GM13976 (cell line): Measurements from ENCODE around the gene CCNE1.
A peak's percentile ranks its signal among the peaks of the same experiment; 100 is the strongest.
"Not testable (repeated sequence)": the region's sequence is repeated elsewhere in the genome, so short reads cannot be mapped to it uniquely, and the experiment has no call there.

Experiments used
- DNase-seq: peaks from one replicate; pipeline ENCODE4 v3.0.0; 2012; ENCODE audit warnings: low spot score
- in situ Hi-C: fragments of 300-500 bp; cut with MboI; formaldehyde crosslinking; loops from one replicate; pipeline ENCODE4 v1.12.0; 2022; ENCODE audit warnings: low sequenced_read_pairs, mixed read lengths, inconsistent platforms; ENCODE audit not compliant: unreplicated experiment
- TF ChIP-seq, protein P1 (sequence below): IDR thresholded peaks from 2 replicates; pipeline ENCODE4 v1.5.1; 2012; ENCODE audit warnings: borderline replicate concordance, mild to moderate bottlenecking; ENCODE audit not compliant: insufficient read depth; ENCODE audit errors: extremely low read depth, missing control alignments, control extremely low read depth

CCNE1 gene

DNA sequence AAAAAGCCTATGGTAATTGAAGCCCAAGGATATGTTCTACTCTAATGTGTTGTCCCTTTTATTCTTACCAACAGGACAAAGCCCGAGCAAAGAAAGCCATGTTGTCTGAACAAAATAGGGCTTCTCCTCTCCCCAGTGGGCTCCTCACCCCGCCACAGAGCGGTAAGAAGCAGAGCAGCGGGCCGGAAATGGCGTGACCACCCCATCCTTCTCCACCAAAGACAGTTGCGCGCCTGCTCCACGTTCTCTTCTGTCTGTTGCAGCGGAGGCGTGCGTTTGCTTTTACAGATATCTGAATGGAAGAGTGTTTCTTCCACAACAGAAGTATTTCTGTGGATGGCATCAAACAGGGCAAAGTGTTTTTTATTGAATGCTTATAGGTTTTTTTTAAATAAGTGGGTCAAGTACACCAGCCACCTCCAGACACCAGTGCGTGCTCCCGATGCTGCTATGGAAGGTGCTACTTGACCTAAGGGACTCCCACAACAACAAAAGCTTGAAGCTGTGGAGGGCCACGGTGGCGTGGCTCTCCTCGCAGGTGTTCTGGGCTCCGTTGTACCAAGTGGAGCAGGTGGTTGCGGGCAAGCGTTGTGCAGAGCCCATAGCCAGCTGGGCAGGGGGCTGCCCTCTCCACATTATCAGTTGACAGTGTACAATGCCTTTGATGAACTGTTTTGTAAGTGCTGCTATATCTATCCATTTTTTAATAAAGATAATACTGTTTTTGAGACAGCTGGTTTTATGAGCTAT is 12.0 kb downstream of the CCNE1 start:
- TF ChIP-seq, protein P1, sequence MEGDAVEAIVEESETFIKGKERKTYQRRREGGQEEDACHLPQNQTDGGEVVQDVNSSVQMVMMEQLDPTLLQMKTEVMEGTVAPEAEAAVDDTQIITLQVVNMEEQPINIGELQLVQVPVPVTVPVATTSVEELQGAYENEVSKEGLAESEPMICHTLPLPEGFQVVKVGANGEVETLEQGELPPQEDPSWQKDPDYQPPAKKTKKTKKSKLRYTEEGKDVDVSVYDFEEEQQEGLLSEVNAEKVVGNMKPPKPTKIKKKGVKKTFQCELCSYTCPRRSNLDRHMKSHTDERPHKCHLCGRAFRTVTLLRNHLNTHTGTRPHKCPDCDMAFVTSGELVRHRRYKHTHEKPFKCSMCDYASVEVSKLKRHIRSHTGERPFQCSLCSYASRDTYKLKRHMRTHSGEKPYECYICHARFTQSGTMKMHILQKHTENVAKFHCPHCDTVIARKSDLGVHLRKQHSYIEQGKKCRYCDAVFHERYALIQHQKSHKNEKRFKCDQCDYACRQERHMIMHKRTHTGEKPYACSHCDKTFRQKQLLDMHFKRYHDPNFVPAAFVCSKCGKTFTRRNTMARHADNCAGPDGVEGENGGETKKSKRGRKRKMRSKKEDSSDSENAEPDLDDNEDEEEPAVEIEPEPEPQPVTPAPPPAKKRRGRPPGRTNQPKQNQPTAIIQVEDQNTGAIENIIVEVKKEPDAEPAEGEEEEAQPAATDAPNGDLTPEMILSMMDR = no peak
- in situ Hi-C loops = no loop called here
- no peak for DNase-seq

DNA sequence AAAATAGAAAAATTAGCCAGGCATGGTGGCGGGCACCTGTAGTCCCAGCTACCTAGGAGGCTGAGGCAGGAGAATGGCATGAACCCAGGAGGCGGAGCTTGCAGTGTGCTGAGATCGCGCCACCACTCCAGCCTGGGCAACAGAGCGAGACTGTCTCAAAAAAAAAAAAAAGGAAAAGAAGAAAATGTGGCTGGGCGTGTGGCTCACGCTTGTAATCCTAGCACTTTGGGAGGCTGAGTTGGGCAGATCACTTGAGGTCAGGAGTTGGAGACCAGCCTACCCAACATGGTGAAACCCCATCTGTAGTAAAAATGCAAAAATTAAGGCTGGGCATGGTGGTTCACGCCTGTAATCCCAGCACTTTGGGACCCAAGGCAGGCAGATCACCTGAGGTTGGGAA is 13.5 kb downstream of the CCNE1 start:
- DNase-seq = not testable (repeated sequence)

DNA sequence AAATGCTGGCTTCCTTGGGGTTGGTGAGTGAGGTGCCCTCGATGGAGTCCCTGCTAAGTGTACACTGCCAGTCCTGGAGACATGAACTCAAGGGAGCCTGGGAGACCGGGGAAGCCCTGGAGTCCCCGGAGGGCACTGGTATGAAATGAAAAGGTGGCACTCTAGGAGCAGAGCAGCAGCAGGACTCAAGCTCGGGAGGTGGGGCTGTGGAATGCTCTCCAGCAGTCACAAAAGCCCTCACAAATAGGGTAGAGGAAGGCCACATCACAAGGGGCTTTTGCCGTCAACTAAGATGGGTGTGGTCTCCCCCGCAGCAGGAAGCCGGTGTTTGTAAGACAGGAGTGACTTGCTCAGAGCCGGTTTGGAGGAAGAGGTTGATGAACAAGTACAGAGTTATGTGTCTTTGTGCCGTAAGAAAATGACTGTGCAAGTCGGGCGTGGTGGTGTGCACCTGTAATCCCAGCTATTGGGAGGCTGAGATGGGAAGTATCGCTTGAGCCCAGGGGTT is 19.3 kb downstream of the CCNE1 start:
- TF ChIP-seq, protein P1 = no peak
- in situ Hi-C loops = no loop called here
- DNase-seq = peak; percentile 54

More for the DNA sequence above, 13.5 kb downstream of the CCNE1 start:
- in situ Hi-C loops = not testable (repeated sequence)

DNA sequence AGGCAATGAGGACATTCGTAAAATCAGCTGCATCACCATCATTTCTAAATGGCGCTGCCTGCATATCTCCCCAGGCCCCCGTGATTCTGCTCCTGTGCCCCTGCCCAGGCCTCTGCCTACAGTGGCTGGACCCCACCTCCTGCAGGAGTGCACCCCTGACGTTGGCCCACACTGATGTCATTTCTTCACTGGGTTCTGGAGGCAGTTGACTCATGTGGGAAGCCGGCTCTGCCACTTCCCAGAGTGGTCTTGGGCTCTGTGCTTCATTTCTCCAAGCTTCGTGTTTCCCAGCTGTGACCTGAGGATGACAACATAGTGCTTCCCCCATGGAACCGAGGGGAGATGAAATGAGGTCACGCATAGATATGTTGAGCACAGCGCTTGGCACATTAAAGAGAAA is 19.9 kb downstream of the CCNE1 start:
- in situ Hi-C loops = no loop called here
- TF ChIP-seq, protein P1 = no peak
- no peak for DNase-seq

DNA sequence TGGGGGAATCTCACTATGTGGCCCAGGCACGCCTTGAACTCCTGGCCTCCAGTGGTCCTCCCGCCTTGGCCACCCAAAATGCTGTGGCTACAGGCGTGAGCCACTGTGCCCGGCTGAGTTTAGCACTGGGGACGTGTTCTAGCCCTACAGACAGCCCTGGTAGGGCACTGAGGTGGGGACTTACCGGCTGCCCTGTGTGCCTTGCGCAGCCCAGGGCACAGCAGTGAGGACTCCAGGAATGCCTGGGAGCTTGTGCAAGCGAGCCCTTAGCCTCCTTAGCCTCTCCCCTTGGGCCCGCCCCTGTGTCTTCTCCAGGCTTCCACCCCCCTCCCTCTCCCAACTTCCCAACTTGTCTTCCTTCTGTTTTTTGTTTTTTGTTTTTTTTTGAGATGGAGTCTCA is 21.0 kb downstream of the CCNE1 start:
- TF ChIP-seq, protein P1 = no peak
- no peak for DNase-seq
- in situ Hi-C loops = no loop called here

DNA sequence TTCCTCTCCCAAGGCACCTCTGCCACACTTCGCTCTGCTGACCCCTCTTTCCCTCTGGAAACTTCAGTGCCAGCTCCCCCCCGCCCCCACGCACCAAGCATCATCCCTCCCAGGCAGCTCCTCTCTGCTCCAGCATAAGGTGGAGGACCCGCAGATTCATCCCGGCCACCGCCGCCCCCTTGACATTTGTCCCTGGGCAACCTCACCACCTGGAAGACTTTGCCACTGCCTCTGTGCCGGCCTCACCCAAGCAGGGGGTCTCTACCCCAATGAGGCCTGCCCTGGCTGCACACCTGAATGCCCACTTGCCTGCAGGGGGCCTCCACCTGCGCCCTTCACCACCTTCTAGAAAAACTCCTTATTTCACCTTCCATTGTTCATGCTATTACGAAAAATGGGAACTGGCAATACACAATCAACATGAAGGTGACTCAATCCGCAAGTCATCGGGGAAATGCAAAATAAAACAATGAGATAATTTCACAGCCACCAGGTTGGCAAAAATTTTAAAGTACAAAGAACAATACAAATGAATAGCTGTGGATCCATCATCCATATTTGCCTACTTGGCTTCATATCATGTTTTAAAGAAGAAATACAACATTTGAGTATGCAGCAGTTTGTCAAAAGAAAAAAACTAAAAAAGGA is 21.9 kb downstream of the CCNE1 start:
- TF ChIP-seq, protein P1 = peak; percentile 11
- DNase-seq = no peak
- in situ Hi-C loops = no loop called here

DNA sequence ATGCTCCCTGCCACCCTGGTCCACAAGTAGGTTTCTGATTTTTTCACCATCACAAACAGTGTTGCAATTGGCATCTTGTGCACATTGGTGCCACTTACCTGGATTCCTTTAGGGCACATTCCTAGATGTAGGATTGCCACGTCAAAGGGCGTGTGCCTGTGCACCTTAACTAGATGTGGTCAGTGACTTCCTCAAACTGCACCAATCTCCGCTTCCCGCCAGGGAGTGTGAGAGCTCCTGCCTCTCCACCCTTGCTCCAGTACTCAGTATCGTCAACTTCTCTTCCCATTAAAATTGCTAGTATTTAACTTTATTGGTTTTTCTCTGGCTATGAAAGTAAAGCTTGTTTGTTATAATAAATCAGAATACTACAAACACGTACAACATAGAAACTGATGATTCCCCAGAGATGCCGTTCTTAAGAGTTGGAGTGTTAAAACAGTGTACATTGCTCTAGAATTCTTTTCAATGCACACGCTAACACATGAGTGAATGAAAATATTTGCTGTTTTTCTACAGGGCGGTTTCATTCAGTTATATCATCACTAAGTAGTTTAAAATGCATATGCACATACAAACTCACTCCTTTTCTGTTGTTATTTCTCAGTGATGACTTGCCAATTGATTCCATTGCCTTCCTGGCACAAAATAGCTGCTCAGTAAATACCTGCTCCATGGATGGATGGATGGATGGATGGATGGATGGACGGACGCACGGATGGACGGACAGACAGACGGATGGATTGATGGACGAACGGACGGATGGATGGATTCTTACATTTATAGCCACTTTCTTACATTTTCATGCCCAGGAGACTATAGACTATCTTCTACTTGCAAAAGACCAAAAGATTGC is 23.4 kb downstream of the CCNE1 start:
- DNase-seq = no peak
- in situ Hi-C loops = no loop called here
- TF ChIP-seq, protein P1 = no peak
